HPDE6-E6E7 (cell line): Measurements from ENCODE around the gene HSD17B11.
"Not testable (repeated sequence)": the region's sequence is repeated elsewhere in the genome, so short reads cannot be mapped to it uniquely, and the experiment has no call there.

Experiments
- DNase-seq: peaks from one replicate; pipeline ENCODE4 v3.0.0; 2011; ENCODE audit warnings: missing footprints; ENCODE audit errors: extremely low spot score

Gene HSD17B11

DNA sequence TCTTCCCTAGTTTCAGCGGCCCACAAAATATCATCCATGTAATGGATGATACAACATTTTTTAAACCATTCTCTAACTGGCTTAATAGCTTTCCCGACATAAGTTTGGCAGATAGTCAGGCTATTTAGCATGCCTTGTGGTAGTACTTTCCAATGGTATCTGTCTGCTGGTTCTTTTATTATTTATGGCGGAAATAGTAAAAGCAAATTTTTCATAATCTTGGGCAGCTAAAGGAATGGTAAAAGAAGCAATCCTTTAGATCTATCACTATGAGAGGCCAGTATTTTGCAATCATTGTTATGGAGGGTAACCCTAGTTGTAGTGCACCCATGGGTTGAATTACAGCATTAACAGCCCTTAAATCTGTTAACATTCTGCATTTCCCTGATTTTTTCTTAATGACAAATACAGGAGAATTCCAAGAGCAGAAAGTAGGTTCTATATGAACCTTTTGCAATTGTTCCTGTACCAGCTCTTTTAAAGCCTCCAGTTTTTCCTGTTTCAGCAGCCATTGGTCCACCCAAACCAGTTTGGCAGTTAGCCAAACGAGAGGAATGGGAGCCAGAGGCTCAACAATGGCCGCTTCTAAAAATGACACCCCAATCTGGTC lies 14.3 kb upstream of the HSD17B11 start:
- DNase-seq, result no peak

DNA sequence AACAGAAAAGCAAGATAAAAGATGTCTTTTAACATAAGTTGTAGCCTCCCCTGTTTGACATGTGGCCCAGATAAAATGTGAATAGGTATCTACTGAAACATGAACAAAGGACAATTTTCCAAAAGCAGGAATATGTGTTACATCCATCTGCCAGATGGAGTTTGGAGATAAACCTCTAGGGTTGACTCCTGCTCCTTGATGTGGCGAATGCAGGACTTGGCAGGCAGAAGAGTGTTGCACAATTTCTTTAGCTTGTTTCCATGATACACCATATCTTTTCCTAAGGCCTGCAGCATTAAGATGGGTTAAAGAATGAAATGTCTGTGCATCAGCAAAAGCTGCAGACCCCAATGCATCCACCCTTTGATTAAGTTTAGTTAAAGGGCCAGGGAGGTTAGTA lies 12.7 kb upstream of the HSD17B11 start:
- not testable (repeated sequence) for DNase-seq

DNA sequence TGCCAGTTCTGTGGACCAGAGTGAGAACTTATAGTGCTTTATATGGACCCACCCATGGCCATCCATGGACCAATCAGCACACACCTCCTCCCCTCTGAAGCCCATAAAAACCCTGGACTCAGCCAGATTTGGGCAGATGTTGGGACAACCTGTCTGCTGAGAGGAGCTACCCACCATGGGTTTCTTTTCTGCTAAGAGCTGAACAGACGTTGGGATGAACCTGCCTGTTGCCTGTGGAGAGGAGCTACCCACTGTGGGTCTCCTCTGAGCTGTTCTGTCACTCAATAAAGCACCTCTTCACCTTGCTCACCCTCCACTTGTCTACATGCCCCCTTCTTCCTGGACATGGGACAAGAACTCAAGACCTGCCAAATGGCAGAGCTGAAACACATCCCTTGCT lies 9.0 kb upstream of the HSD17B11 start:
- DNase-seq, result no peak

DNA sequence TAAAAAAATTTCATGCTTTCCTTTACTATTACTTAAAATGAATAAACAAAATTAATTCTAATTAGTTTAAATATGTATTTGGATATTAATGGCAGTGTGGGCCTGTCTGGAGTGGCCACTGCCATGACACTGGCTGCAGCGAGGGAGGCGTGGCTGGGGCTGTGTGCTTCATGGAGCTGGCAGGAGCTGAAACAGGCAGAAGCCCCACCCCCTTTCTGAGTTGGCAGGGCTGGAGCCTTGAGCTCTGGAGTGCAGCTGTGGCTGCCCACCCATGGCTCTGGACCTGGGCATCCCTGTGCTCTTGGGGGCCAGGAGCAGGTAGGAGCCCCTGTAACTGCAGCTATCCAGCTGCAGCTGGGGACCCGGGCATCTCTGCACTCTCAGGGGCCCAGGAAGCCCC lies 8.2 kb upstream of the HSD17B11 start:
- DNase-seq, result no peak

DNA sequence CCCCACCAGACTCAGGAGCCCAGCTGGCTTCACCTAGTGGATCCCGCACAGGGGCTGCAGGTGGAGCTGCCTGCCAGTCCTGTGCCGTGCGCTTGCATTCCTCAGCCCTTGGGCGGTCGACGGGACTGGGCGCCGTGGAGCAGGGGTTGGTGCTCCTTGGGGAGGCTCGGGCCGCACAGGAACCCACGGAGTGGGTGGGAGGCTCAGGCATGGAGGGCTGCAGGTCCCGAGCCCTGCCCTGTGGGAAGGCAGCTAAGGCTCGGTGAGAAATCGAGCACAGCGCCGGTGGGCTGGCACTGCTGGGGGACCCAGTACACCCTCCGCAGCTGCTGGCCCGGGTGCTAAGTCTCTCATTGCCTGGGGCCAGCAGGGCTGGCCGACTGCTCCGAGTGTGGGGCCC lies 4.9 kb upstream of the HSD17B11 start:
- DNase-seq, result not testable (repeated sequence)

DNA sequence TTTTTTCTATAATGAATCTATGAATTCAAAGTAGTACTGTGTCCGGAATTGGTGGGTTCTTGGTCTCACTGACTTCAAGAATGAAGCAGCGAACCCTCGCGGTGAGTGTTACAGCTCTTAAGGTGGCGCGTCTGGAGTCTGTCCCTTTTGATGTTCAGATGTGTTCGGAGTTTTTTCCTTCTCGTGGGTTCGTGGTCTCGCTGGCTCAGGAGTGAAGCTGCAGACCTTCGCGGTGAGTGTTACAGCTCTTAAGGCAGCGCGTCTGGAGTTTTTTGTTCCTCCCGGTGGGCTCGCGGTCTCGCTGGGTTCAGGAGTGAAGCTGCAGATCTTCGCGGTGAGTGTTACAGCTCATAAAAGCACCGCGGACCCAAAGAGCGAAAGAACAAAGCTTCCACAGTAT lies 4.1 kb upstream of the HSD17B11 start:
- DNase-seq, result not testable (repeated sequence)

DNA sequence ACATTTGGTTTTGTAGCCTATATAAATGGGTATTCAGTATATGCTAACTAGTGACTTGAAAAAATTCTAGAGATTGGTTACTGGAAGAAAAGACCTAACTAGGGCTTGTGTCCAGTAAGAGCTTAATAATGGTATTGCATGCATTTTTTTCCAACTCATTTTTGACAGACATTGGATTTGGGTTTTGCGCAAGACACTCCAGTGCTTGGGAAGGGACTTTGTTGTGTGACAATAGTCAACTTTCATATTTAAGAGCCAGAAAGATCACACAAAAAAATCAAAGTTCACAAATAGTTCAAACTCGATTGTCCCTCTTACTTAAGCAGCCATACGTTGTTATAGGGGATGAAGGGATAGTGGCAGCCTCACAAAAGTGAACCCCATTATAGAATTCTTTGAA lies 1.2 kb upstream of the HSD17B11 start:
- no peak for DNase-seq

DNA sequence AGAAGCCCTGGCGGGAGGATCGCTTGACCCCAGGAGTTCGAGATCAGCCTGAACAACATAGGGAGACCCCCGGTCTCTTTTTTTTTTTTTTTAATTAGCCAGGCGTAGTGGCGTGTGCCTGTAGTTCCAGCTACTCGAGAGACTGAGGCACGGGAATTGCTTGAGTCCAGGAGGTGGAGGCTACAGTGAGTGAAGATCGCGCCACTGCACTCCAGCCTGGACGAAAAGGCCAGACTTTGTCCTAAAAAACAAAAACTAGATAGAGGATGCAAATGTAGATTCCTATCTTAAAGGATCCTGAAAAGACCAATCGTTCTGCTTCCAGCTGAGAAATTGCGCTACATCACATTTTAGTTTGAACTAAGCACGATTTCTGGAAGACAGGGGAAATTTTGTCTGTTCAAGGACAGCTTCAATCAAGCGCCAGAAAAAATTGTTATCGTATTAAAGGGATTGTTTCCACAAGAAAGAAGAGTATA lies 627 bp upstream of the HSD17B11 start:
- no peak for DNase-seq

DNA sequence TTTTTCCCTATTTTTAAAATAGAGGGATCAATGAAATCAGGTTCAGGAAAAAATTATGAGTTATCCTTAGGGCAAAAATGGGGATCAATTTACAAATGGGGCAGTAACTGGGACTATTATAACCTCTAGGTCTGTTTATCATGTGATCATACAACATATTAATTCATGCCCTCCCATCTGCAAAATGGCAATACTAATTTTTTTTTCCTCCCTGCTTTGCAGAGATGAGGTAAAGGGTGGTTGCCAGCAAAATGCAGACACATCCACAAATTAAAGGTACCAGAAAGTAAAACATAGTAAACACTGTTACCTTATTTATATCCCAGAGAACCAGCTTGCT lies 467 bp downstream of the HSD17B11 start:
- no peak for DNase-seq

DNA sequence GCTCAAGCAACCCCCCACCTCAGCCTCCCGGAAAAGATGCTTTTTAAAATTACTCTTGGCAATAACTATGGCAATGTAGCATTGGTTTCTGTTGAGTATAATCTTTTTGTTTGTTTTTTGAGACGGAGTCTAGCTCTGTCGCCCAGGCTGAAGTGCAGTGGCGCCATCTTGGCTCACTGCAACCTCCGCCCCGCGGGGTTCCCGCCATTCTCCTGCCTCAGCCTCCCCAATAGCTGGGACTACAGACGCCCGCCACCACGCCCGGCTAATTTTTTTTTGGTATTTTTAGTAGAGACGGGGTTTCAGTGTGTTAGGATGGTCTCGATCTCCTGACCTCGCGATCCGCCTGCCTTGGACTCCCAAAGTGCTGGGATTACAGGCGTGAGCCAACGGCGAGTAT lies 933 bp downstream of the HSD17B11 start:
- DNase-seq, result not testable (repeated sequence)

DNA sequence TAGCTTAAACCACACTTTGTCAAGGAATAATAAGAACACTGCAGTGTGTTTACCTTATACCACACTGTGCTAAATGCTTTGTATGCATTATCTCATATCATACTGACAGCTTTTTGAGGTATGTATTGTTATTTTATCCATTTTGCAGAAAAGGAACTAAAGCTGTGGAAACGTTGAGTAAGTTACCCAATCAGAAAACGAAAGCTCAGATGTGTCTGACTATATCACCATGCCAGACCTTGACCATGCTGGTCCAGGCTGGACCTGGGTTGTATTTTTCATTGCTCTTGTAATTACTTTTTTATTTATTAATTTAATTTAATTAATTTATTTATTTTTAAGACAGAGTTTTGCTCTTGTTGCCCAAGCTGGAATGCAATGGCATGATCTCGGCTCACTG lies 2.1 kb downstream of the HSD17B11 start:
- no peak for DNase-seq

DNA sequence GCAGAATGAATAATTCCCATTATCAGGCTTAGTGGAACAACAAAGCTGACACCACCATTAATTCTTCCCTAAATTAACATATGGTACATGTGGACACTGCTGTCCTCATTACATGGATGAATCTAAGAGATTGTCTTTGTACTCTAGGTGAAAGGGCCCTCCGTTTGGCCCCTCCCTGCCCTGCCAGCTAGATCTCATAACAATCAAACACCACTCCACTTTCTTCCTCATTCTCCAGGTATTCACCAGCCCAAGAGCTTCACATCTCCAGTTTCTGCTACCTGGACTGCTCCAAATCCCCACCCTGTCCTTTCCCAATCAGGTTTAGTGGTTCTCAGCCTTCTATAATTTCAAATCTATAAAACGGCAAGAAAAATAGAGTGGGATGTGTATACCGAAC lies 3.8 kb downstream of the HSD17B11 start:
- DNase-seq, result no peak

DNA sequence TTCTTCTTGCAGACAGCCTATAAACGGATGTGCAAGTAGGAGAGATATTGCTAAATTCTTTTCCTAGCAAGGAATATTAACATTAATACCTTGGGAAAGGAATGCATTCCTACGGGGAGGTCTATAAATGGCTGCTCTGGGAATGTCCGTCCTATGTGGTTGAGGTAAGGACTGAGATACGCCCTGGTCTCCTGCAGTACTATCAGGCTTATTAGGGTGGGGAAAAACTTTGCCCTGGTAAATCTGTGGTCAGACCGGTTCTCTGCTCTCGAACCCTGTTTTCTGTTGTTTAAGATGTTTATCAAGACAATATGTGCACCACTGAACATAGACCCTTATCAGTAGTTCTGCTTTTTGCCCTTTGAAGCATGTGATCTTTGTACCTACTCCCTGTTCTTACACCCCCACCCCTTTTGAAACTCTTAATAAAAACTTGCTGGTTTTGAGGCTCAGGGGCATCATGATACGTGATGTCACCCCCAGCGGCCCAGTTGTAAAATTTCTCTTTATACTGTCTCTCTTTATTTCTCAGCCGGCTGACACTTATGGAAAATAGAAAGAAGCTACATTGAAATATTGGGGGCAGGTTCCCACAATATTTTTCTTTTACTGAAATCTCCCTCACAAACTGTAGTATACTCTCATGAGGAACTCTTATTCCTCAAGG lies 6.4 kb downstream of the HSD17B11 start:
- not testable (repeated sequence) for DNase-seq

DNA sequence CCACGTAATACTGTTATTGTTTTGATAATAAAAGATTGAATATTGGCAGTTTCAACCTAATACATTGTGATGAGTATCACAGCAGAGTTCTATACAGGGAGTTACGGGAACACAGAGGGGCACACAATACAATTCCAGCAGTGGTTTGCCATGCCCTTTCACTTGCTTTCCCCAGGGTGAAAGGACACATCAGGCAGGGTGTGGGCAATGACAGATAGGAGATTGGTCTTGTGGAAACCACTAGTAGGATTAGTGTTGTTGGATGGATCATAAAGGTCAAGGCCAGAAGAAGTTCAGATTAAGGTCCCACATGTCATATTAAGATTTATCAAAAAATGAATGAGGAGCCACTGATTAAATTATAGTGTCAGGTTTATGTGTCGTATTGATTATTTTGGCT lies 8.1 kb downstream of the HSD17B11 start:
- no peak for DNase-seq

DNA sequence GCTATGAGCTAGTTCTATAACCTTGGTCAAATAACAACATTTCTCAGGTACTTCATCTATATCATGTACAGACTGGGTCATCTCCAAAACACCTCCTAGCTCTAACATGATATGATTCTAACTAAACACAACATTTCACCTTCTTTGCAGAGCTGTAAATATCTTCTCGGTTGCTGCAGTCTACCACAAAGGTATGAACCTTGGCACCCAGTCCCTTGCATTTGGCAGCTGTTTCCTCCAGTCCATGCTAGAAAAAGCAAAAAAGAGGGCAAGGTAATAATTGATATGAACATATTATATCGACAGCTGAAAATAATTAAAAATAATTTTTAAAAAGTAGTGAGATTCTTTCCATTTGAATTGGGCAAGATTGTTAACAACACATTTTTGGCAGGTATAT lies 8.9 kb downstream of the HSD17B11 start:
- no peak for DNase-seq

DNA sequence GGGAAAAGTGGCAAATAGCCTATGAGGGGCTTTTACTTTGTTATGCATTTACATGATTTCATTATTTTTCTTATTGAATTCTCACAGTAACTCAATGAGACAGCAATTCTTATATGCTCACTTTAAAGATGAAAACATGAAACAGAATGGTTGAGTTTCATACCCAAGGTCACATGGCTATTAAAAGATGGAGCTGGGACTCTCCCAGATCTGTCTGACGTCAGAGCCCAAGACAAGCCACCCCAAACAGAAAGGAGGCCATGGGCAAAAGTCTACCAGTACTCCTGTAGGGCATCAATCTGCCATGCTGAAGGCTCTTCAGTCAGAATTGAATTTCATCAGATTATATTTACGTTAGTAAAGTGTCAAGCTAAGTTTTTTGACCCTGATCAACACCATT lies 13.2 kb downstream of the HSD17B11 start:
- DNase-seq, result no peak

DNA sequence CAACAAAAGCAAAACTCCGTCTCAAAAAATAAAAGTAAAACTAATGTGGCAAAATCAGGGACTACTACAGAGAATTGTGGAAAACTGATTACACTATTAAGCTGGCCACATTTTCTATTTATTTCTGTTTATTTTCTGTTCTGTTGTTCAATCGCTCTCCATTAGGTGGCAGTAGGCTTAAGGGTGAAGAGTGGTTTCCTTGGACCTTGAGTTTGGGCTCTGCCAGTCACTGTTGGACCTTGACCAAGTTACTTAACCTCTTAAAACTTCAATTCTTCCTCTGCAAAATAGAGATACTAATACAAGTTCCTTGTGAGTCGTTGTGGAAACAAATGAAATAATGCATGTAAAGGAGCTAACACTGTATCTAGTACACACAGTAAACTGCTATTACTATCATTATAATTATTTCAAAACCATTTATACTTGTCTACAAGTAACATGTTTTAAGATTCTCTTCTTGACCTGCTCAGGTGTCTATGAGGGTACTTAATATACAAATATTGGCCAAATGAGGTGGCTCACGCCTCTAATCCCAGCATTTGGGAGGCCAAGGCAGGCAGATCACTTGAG lies 15.2 kb downstream of the HSD17B11 start:
- no peak for DNase-seq

DNA sequence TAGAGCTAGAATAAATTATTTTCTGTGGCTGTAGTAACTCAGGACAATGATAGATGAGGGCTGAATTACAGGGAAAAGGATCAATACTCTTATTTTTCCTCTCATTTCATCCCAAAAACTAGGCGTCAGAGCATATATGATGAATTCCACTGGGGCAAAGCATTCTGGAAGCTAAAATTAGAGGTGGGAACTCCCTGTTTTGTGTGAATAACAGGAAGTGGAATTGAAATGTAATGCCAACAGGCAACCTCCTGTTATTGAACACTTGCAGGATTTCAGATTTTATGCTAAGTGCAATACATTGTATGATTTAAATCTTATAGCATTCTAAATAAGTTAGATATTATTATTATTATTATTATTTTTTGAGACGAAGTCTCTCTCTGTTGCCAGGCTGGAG lies 20.9 kb downstream of the HSD17B11 start:
- DNase-seq, result no peak

DNA sequence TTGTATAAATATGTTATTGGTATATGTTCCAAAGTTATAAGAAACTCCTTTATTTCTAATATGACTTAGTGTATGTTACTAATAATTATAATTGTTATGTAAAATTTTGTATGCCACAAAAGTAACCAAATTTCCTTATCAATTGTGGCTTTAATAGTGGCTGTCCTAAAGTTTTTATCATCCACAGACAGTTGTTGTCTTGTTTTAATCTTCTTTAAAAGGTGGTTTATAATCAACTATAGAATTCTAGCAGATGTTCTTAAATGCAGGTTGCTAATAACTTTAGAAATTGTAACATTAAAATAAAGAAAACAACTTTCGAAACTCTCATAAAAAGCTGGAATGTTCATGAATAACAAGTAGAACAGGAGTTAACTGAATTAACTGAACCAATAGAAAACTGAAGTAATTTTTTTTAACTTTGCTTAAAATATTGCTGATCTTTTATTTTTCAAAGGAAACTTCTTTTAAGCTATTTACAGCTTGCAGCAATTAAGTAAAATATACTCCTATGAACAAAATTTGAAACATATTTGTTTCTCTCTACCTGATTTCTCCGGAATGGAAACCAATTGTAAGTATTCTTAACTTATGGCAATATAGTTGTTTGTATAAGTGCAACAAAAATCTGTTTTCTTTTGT lies 24.3 kb downstream of the HSD17B11 start:
- no peak for DNase-seq

DNA sequence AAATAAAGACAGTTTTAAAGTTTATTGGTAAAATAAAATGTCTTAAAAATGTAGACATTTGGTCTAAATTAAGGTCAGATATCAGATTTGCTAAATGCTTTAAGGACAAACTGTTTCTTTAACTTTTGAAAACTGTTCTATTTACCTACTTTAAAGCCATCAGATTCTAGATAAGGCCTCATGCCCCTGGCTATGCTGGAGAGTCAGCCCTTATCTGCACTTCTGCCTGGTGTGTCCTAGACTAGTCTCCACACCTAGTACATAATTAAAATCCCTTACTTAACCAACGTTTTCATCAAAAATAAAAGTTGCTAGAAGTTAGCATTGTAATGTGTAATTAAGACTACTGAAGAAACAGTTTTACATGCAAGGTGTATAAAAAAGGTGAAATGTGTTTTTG lies 25.6 kb downstream of the HSD17B11 start:
- no peak for DNase-seq

DNA sequence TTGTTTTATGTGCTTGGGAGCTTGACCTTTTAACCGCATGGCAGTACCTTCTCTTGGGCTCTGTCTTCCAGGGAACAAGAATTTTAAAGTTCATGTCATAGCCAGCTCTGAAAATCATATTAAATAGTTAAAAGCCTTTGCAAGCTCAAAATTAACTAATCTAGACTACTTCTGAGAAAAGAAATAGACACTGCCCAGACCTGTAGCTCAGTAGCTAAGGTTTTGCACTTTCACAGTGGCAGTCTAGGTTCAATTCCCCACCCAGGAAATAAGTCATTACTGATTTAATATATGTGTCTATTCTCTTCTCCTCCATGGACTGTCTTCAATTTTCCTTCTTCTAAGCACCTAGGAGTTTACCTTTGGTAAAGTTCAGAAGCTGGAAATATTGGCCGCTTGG lies 27.4 kb downstream of the HSD17B11 start:
- DNase-seq, result no peak

DNA sequence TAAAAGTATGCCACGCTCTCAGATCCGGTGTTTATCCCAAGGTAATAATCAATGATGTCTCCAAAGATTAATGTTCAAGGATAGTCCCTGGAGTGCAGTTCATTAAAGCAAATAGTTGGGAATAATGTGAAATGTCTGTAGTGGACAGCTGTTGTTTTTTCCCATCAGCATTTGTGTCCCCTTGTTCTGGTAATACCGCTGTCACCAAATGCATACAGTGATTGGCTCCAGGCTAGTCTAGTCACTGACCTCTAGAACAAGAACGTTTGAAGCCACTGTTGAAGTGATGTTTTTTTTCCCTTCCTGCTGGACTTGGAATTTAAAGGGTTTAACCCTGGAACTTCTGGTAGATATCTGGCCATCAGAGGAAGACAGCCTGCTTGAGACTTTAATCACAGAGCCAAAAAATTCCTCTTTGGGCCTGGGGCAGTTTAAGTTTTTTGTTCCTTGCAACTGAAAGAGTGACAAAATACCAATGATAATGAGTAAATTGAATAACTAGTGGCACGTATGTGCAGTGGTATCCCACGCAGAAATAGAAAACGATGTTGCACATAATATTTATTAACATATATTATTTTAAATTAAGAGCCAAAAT lies 30.6 kb downstream of the HSD17B11 start:
- DNase-seq, result no peak

DNA sequence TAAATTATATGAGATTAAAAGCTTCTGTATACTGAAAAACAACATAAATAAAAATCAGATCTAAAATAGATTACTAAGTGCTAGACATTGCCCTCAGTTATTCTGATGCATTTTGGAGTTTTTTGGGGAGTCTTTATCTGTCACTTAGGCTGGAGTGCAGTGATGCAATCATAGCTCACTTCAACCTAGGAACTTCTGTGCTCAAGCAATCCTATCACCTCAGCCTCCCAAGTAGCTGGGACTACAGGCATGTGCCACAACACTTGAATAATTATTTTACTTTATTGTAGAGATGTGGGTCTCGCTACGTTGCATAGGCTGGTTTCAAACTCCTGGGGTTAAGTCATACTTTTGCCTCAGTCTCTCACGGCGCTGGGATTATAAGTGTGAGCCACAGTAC lies 31.7 kb downstream of the HSD17B11 start:
- DNase-seq, result no peak
